Measurements from ENCODE around the gene TTLL6. TPM values are rescaled to one million over a fixed set of nuclear protein-coding genes. Genes with fewer than 3 reads are reported as not detected.

The TTLL6 gene
- total RNA-seq, 1 donor from 2014 or later, result 17.4 TPM

- TF ChIP-seq EZH2 (IDR thresholded peaks at IDR 0.05) (no peak), CTCF (IDR thresholded peaks at IDR 0.05) (no peak), EZH2phosphoT487 (IDR thresholded peaks at IDR 0.05) (no peak)
- H3K4me2 ChIP-seq, result no peak overlapping the region
- DNase-seq (ENCODE audit: low spot score), result no peak
- H2AFZ ChIP-seq (replicated peaks), result no peak overlapping the region
- H3F3A ChIP-seq (ENCODE audit: low read depth), result no peaks in the 10 kb centered on the region
- Mint-ChIP-seq H3K9me3 (no peaks in the 10 kb centered on the region), H3K27ac (no peak overlapping the region), H3K36me3 (no peaks in the 10 kb centered on the region), H3K4me1 (peaks cover 5% of the 10 kb centered on the region), H3K27me3 (ENCODE audit: insufficient read depth, low read depth) (peaks cover 18% of the 10 kb centered on the region), H3K4me3 (no peak overlapping the region)
- peaks cover 63% of the 10 kb centered on the region for H3K27me3 ChIP-seq
- H3K9me3 ChIP-seq (ENCODE audit: low read depth), result no peaks in the 10 kb centered on the region
- H3K27ac ChIP-seq, result no peak overlapping the region
- H3K4me1 ChIP-seq, result no peaks in the 10 kb centered on the region
- no peaks in the 10 kb centered on the region for H3K36me3 ChIP-seq
- H3K4me3 ChIP-seq, result no peak overlapping the region
- no peak overlapping the region for H3K9ac ChIP-seq
- no peaks in the 10 kb centered on the region for H4K20me1 ChIP-seq (ENCODE audit: low read depth)
- H3K79me2 ChIP-seq (ENCODE audit: low read depth), result no peaks in the 10 kb centered on the region
Observed at GRCh38 chr17:48773245-48773644, 43.8 kb downstream of the TTLL6 start.

GRCh38 chr17:48770954-48771353 is 46.1 kb downstream of the TTLL6 start:
- Mint-ChIP-seq H3K9me3 (no peaks in the 10 kb centered on the region), H3K27me3 (ENCODE audit: insufficient read depth, low read depth) (peaks cover 19% of the 10 kb centered on the region), H3K4me1 (peaks cover 5% of the 10 kb centered on the region), H3K4me3 (no peak overlapping the region), H3K36me3 (no peaks in the 10 kb centered on the region), H3K27ac (no peak overlapping the region)
- no peak overlapping the region for H2AFZ ChIP-seq (replicated peaks)
- no peak overlapping the region for H3K4me3 ChIP-seq
- no peaks in the 10 kb centered on the region for H3F3A ChIP-seq (ENCODE audit: low read depth)
- no peaks in the 10 kb centered on the region for H3K79me2 ChIP-seq (ENCODE audit: low read depth)
- no peaks in the 10 kb centered on the region for H3K36me3 ChIP-seq
- H3K9me3 ChIP-seq (ENCODE audit: low read depth), result no peaks in the 10 kb centered on the region
- H4K20me1 ChIP-seq (ENCODE audit: low read depth), result no peaks in the 10 kb centered on the region
- H3K9ac ChIP-seq, result no peak overlapping the region
- no peaks in the 10 kb centered on the region for H3K4me1 ChIP-seq
- no peak overlapping the region for H3K27ac ChIP-seq
- no peak for DNase-seq (ENCODE audit: low spot score)
- H3K4me2 ChIP-seq, result no peak overlapping the region
- no peak for TF ChIP-seq CTCF (IDR thresholded peaks at IDR 0.05)
- no peak for TF ChIP-seq EZH2 (IDR thresholded peaks at IDR 0.05)
- TF ChIP-seq EZH2phosphoT487 (IDR thresholded peaks at IDR 0.05), result no peak
- H3K27me3 ChIP-seq, result peaks cover 61% of the 10 kb centered on the region

DNA sequence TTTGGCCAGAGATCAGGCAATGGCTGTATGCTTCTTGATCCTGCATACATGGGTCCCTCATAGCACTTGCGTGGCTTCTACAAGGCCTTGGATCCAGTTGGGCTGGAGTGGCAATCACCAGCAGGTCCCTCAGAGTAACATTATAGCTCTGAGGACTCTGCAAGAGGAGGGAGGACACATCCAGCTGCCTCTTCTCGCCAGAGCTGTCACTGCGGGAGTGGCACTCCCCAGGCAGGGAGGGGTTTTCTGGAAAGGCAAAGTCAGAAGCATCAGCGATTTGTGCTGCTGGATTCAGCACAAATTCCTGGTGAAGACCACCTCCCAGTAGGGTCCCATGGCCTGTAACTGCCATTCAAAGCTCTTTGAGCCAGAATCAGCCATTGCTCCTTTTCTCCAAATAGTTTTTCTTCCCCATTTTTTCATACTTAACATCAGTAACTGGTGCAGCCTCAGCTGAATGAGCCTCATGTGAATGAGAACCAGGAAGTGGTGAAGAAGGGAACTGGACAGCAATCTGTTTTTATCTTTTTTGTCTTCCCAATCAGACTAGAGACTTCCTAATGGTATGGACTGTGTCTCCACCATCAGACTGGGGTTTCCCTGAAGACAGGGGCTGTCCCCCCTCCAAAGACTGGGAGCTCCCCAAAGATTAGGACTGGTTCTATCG is 47.9 kb downstream of the TTLL6 start:
- Mint-ChIP-seq H3K36me3 (no peaks in the 10 kb centered on the region), H3K27ac (no peak overlapping the region), H3K4me1 (peaks cover 5% of the 10 kb centered on the region), H3K4me3 (no peak overlapping the region), H3K9me3 (no peaks in the 10 kb centered on the region), H3K27me3 (ENCODE audit: insufficient read depth, low read depth) (peaks cover 17% of the 10 kb centered on the region)
- H3K36me3 ChIP-seq, result no peaks in the 10 kb centered on the region
- no peaks in the 10 kb centered on the region for H4K20me1 ChIP-seq (ENCODE audit: low read depth)
- TF ChIP-seq CTCF (IDR thresholded peaks at IDR 0.05) (no peak), EZH2 (IDR thresholded peaks at IDR 0.05) (no peak), EZH2phosphoT487 (IDR thresholded peaks at IDR 0.05) (no peak)
- no peaks in the 10 kb centered on the region for H3K4me1 ChIP-seq
- DNase-seq (ENCODE audit: low spot score), result no peak
- H3F3A ChIP-seq (ENCODE audit: low read depth), result no peaks in the 10 kb centered on the region
- no peak overlapping the region for H2AFZ ChIP-seq (replicated peaks)
- H3K27me3 ChIP-seq, result peaks cover 68% of the 10 kb centered on the region
- no peaks in the 10 kb centered on the region for H3K9me3 ChIP-seq (ENCODE audit: low read depth)
- H3K9ac ChIP-seq, result no peak overlapping the region
- no peak overlapping the region for H3K27ac ChIP-seq
- no peaks in the 10 kb centered on the region for H3K79me2 ChIP-seq (ENCODE audit: low read depth)
- H3K4me2 ChIP-seq, result no peak overlapping the region
- H3K4me3 ChIP-seq, result no peak overlapping the region
